HepG2 (cell line): ENCODE data around the gene RPS19. TPM values are rescaled to one million over a fixed set of nuclear protein-coding genes. Genes with fewer than 3 reads are reported as not detected.
A peak's percentile ranks its signal among the peaks of the same experiment; 100 is the strongest.

ENCODE experiments used
- BRD4 ChIP-seq: sonication (generic); formaldehyde crosslinking; IDR thresholded peaks from 2 replicates; pipeline ENCODE4 v1.4.0; 2020; ENCODE audit warnings: missing genetic modification reagents
- FOXK2 ChIP-seq: fragments of 450-650 bp; IDR thresholded peaks from 2 replicates; pipeline ENCODE4 v1.6.1; 2016
- GATAD2A ChIP-seq: IDR thresholded peaks from 2 replicates; pipeline ENCODE4 v1.6.1; 2016
- GLI4 ChIP-seq: sonication (generic); formaldehyde crosslinking; IDR thresholded peaks from 2 replicates; pipeline ENCODE4 v1.5.1; 2020; ENCODE audit warnings: missing genetic modification reagents, mild to moderate bottlenecking, moderate library complexity, borderline replicate concordance
- HNF4A ChIP-seq: sonication (generic); formaldehyde crosslinking; IDR thresholded peaks from 2 replicates; pipeline ENCODE4 v1.4.0; 2020; ENCODE audit warnings: missing genetic modification reagents
- NFE2 ChIP-seq: sonication (generic); formaldehyde crosslinking; IDR thresholded peaks from 2 replicates; pipeline ENCODE4 v1.4.0; 2020; ENCODE audit warnings: missing genetic modification reagents
- NR2F1 ChIP-seq, 2 experiments: fragments of 450-650 bp in 1 of 2; formaldehyde crosslinking in 1 of 2; IDR thresholded peaks; 2 replicates each; pipeline versions ENCODE4 v1.5.0 to v1.6.1; 2016 to 2020; ENCODE audit warnings: mild to moderate bottlenecking in 1 of 2, missing compliant biosample characterization in 1 of 2, missing genetic modification reagents in 1 of 2, moderate library complexity in 1 of 2
- RFXANK ChIP-seq: IDR thresholded peaks from 2 replicates; pipeline ENCODE4 v1.6.1; 2016
- SIX1 ChIP-seq: sonication (generic); formaldehyde crosslinking; IDR thresholded peaks from 2 replicates; pipeline ENCODE4 v1.4.0; 2020; ENCODE audit warnings: missing genetic modification reagents, borderline replicate concordance
- ZNF549 ChIP-seq: sonication (generic); formaldehyde crosslinking; IDR thresholded peaks from 2 replicates; pipeline ENCODE4 v1.5.0; 2020; ENCODE audit warnings: missing genetic modification reagents
- ZNF672 ChIP-seq: sonication (generic); formaldehyde crosslinking; IDR thresholded peaks from 2 replicates; pipeline ENCODE4 v1.8.1; 2022; ENCODE audit warnings: missing genetic modification reagents
- polyA plus RNA-seq, 8 experiments: library from polyadenylated mRNA; depleted of rRNA in 3 of 8; stranded (reverse) in 7 of 8; unstranded in 1 of 8; fragments of >200 nt; fragmentation: Illumina TruSeq in 4 of 8; extraction: Trizol in 4 of 8; gene quantifications; 2 replicates each; pipeline versions ENCODE4 v1.2.1 to v1.2.3, GENCODE V29; 2011 to 2016; ENCODE audit warnings: low read depth in 4 of 8, missing spikeins in 1 of 8, mixed read lengths in 1 of 8; ENCODE audit not compliant: insufficient read depth in 1 of 8
- total RNA-seq, 5 experiments: library from RNA; depleted of rRNA; stranded (reverse); fragments of >200 nt; fragmentation: Illumina TruSeq; extraction: Trizol; gene quantifications; 2 replicates each; pipeline ENCODE4 v1.2.3, GENCODE V29; 2016; ENCODE audit warnings: low read depth in 1 of 5
- TF ChIP-seq, protein P1 (sequence below): sonication (generic); formaldehyde crosslinking; IDR thresholded peaks from 2 replicates; pipeline ENCODE4 v1.5.0; 2020; ENCODE audit warnings: mild to moderate bottlenecking, missing genetic modification reagents, borderline replicate concordance
- TF ChIP-seq, protein P2 (sequence below): sonication (generic); formaldehyde crosslinking; IDR thresholded peaks from 2 replicates; pipeline ENCODE4 v1.4.0; 2020; ENCODE audit warnings: missing genetic modification reagents
- TF ChIP-seq, protein P3 (sequence below): sonication (generic); formaldehyde crosslinking; IDR thresholded peaks from 2 replicates; pipeline ENCODE4 v1.8.0; 2022; ENCODE audit warnings: mild to moderate bottlenecking, missing genetic modification reagents
- TF ChIP-seq, protein P4 (sequence below): sonication (generic); formaldehyde crosslinking; IDR thresholded peaks from 2 replicates; pipeline ENCODE4 v1.4.0; 2020; ENCODE audit warnings: missing genetic modification reagents, mild to moderate bottlenecking, borderline replicate concordance
- TF ChIP-seq, protein P5 (sequence below): sonication (generic); formaldehyde crosslinking; IDR thresholded peaks from 2 replicates; pipeline ENCODE4 v1.9.0; 2021; ENCODE audit warnings: missing genetic modification reagents, borderline replicate concordance

RPS19 gene
- total and polyA plus RNA-seq, 2 of the 13 experiments (the other 11 are each of a cell fraction or from before 2014, with no cell fraction given) = 1,983 to 4,758 TPM

DNA sequence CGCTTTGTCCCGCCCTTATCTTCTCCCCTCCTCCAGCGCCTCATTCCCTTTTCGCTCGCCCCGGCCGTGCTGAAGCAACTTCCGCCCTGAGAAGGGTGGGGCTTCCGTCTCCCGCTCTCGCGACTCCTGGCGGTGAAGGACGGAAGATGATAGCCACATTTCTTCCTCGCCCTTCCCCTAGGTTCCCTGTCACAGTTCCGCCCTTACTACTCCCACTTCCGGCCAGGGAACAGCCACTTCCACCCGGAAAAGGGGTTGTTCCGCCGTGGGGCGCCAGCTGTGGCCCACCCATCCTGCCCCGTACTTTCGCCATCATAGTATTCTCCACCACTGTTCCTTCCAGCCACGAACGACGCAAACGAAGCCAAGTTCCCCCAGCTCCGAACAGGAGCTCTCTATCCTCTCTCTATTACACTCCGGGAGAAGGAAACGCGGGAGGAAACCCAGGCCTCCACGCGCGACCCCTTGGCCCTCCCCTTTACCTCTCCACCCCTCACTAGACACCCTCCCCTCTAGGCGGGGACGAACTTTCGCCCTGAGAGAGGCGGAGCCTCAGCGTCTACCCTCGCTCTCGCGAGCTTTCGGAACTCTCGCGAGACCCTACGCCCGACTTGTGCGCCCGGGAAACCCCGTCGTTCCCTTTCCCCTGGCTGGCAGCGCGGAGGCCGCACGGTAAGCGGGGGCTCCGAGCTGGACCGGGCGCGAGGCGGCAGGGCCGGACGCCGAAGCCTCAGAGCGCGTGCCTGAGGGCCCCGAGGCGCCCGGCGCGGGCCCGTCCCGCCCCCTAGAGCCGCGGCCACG lies at the start of gene RPS19 (continued):
- TF ChIP-seq, protein P1, sequence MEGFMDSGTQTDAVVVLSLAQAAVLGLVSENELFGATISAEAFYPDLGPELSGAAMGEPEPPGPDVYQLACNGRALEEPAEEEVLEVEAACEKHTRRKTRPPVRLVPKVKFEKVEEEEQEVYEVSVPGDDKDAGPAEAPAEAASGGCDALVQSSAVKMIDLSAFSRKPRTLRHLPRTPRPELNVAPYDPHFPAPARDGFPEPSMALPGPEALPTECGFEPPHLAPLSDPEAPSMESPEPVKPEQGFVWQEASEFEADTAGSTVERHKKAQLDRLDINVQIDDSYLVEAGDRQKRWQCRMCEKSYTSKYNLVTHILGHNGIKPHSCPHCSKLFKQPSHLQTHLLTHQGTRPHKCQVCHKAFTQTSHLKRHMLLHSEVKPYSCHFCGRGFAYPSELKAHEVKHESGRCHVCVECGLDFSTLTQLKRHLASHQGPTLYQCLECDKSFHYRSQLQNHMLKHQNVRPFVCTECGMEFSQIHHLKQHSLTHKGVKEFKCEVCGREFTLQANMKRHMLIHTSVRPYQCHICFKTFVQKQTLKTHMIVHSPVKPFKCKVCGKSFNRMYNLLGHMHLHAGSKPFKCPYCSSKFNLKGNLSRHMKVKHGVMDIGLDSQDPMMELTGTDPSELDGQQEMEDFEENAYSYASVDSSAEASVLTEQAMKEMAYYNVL = peak; percentile 81; the same call in 1 of the 2 replicates
- TF ChIP-seq NR2F1 (CRISPR knock-in tag; IDR thresholded peaks at IDR 0.05) = peak in 1 of 2 experiments; percentile 22; a peak in 1 of 4 replicates
- TF ChIP-seq ZNF672 = no peak
- TF ChIP-seq, protein P2, sequence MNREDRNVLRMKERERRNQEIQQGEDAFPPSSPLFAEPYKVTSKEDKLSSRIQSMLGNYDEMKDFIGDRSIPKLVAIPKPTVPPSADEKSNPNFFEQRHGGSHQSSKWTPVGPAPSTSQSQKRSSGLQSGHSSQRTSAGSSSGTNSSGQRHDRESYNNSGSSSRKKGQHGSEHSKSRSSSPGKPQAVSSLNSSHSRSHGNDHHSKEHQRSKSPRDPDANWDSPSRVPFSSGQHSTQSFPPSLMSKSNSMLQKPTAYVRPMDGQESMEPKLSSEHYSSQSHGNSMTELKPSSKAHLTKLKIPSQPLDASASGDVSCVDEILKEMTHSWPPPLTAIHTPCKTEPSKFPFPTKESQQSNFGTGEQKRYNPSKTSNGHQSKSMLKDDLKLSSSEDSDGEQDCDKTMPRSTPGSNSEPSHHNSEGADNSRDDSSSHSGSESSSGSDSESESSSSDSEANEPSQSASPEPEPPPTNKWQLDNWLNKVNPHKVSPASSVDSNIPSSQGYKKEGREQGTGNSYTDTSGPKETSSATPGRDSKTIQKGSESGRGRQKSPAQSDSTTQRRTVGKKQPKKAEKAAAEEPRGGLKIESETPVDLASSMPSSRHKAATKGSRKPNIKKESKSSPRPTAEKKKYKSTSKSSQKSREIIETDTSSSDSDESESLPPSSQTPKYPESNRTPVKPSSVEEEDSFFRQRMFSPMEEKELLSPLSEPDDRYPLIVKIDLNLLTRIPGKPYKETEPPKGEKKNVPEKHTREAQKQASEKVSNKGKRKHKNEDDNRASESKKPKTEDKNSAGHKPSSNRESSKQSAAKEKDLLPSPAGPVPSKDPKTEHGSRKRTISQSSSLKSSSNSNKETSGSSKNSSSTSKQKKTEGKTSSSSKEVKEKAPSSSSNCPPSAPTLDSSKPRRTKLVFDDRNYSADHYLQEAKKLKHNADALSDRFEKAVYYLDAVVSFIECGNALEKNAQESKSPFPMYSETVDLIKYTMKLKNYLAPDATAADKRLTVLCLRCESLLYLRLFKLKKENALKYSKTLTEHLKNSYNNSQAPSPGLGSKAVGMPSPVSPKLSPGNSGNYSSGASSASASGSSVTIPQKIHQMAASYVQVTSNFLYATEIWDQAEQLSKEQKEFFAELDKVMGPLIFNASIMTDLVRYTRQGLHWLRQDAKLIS (CRISPR knock-in tag) = no peak
- TF ChIP-seq BRD4 (CRISPR knock-in tag) = peak; percentile 82
- TF ChIP-seq, protein P3, sequence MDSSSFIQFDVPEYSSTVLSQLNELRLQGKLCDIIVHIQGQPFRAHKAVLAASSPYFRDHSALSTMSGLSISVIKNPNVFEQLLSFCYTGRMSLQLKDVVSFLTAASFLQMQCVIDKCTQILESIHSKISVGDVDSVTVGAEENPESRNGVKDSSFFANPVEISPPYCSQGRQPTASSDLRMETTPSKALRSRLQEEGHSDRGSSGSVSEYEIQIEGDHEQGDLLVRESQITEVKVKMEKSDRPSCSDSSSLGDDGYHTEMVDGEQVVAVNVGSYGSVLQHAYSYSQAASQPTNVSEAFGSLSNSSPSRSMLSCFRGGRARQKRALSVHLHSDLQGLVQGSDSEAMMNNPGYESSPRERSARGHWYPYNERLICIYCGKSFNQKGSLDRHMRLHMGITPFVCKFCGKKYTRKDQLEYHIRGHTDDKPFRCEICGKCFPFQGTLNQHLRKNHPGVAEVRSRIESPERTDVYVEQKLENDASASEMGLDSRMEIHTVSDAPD (CRISPR knock-in tag) = no peak
- TF ChIP-seq, protein P4, sequence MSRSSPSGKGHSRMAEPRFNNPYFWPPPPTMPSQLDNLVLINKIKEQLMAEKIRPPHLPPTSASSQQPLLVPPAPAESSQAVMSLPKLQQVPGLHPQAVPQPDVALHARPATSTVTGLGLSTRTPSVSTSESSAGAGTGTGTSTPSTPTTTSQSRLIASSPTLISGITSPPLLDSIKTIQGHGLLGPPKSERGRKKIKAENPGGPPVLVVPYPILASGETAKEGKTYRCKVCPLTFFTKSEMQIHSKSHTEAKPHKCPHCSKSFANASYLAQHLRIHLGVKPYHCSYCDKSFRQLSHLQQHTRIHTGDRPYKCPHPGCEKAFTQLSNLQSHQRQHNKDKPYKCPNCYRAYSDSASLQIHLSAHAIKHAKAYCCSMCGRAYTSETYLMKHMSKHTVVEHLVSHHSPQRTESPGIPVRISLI (CRISPR knock-in tag) = no peak; the same call in 1 of the 2 replicates
- peak; percentile 67 for TF ChIP-seq GATAD2A (CRISPR knock-in tag)
- TF ChIP-seq NFE2 (CRISPR knock-in tag) = no peak; the same call in 1 of the 2 replicates
- 0 out of 2 replicates have a peak, but pooled peaks have one; percentile 8 for TF ChIP-seq SIX1
- TF ChIP-seq HNF4A = peak; percentile 35
- TF ChIP-seq GLI4 = no peak
- TF ChIP-seq, protein P5, sequence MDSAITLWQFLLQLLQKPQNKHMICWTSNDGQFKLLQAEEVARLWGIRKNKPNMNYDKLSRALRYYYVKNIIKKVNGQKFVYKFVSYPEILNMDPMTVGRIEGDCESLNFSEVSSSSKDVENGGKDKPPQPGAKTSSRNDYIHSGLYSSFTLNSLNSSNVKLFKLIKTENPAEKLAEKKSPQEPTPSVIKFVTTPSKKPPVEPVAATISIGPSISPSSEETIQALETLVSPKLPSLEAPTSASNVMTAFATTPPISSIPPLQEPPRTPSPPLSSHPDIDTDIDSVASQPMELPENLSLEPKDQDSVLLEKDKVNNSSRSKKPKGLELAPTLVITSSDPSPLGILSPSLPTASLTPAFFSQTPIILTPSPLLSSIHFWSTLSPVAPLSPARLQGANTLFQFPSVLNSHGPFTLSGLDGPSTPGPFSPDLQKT (CRISPR knock-in tag) = peak; percentile 40; the same call in 1 of the 2 replicates
- TF ChIP-seq FOXK2 = no peak
- no peak for TF ChIP-seq RFXANK
- TF ChIP-seq ZNF549 (CRISPR knock-in tag) = no peak
